T-helper 22 cell (primary cell): ENCODE data around the gene RAB3GAP2.
"Not testable (repeated sequence)": the region's sequence is repeated elsewhere in the genome, so short reads cannot be mapped to it uniquely, and the experiment has no call there.

Source experiments
- DNase-seq: peaks from one replicate; pipeline ENCODE4 v3.0.0-alpha.2; 2020; ENCODE audit warnings: low read depth

The RAB3GAP2 gene

GRCh38 chr1:220135755-220136154, 136.5 kb downstream of the RAB3GAP2 start:
- no peak for DNase-seq

GRCh38 chr1:220129479-220130210, 142.6 kb downstream of the RAB3GAP2 start:
- DNase-seq: no peak

GRCh38 chr1:220127076-220127475, 145.2 kb downstream of the RAB3GAP2 start:
- DNase-seq: no peak

- DNase-seq: no peak
These were observed 147.7 kb downstream of the RAB3GAP2 start for GRCh38 chr1:220124542-220124941.

GRCh38 chr1:220123889-220124288, 148.4 kb downstream of the RAB3GAP2 start:
- DNase-seq: no peak

GRCh38 chr1:220123066-220123465, 149.2 kb downstream of the RAB3GAP2 start:
- no peak for DNase-seq

- no peak for DNase-seq
These were observed 150.3 kb downstream of the RAB3GAP2 start for GRCh38 chr1:220121791-220122530.

GRCh38 chr1:220119043-220119512, 153.2 kb downstream of the RAB3GAP2 start:
- no peak for DNase-seq

GRCh38 chr1:220113136-220113695, 159.0 kb downstream of the RAB3GAP2 start:
- no peak for DNase-seq

- not testable (repeated sequence) for DNase-seq
These were observed 159.7 kb downstream of the RAB3GAP2 start for GRCh38 chr1:220112600-220112999.

- DNase-seq: not testable (repeated sequence)
These were observed 161.8 kb downstream of the RAB3GAP2 start for GRCh38 chr1:220110473-220110872.

GRCh38 chr1:220099826-220100225, 172.4 kb downstream of the RAB3GAP2 start:
- no peak for DNase-seq
